H4 (cell line): ENCODE measurements around the gene SSX2. TPM values are rescaled to one million over a fixed set of nuclear protein-coding genes. Genes with fewer than 3 reads are reported as not detected.
"Not testable (repeated sequence)": the region's sequence is repeated elsewhere in the genome, so short reads cannot be mapped to it uniquely, and the experiment has no call there.

ENCODE experiments used
- DNase-seq: peaks from one replicate; pipeline ENCODE4 v3.0.0-alpha.2; 2015; ENCODE audit warnings: low spot score
- total RNA-seq: library from RNA; depleted of rRNA; stranded (reverse); fragments of >200 nt; shearing (Covaris generic); gene quantifications from 2 replicates; pipeline ENCODE4 v1.2.3, GENCODE V29; 2014; rRNA removed

Gene SSX2
- total RNA-seq = not detected in 2 replicates

- DNase-seq = not testable (repeated sequence)
Measured at GRCh38 chrX:52707078-52707477, at the start of gene SSX2. Gene SSX2, minus strand, starts transcription at chrX:52707178. Its CDS starts 1,429 bp downstream, at chrX:52705749.

DNA sequence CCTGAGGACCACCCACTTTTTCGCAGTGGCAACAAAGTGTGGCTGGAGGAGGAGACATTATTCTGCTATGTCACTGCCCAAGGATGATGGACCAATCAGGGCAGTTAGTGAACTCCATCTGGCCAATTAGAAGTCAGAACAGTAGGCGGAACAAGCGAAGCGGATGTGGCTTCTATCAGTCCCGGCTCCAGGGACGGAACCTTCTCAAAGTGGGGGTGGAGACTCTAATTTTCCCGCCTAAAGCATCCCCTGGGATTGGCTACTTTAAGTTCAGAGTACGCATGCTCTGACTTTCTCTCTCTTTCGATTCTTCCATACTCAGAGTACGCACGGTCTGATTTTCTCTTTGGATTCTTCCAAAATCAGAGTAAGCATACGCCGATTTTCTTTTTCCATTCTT is 44.0 kb upstream of the SSX2 start, which contains the start of gene SSX2B:
Gene SSX2B (plus strand): TSS at position 301 of the 400 bp plus-strand sequence. CDS start 1,429 bp downstream, outside the sequence.
- DNase-seq = not testable (repeated sequence)

DNA sequence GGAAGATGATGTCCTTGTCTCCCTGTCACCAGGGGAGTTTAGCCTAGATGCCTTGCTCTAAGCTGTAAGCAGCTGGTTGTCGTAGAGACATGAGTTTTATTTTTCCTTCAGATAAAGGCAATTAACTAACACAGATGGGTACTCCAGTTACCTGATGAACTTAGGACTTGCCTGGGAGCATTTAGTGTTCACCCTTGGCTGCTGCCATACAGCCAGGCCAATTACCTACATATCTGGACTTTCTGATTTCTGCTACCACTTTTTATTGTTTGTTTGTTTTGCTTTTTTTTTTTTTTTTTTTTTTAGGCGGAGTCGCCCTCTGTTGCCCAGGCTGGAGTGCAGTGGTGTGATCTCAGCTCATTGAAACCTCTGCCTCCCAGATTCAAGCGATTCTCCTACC is 14.9 kb downstream of the SSX2 start:
- DNase-seq = not testable (repeated sequence)

- not testable (repeated sequence) for DNase-seq
Measured at GRCh38 chrX:52662218-52662617, 44.8 kb downstream of the SSX2 start.

DNA sequence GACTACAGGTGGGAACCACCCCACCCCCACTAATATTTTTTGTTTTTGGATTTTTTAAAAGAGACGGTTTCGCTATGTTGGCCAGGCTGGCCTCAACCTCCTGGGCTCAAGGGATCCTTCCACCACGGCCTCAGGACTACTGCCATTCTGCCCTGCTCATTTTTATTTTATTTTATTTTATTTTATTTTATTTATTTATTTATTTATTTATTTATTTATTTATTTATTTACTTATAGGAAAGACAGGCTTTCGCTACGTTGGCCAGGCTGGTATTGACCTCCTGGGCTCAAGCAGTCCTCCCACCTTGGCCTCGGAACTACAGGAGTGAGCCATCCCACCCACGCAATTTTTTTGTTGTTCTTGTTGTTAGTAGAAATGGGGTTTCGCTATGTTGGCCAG is 51.5 kb downstream of the SSX2 start:
- DNase-seq = not testable (repeated sequence)

- not testable (repeated sequence) for DNase-seq
Measured at GRCh38 chrX:52654800-52655199, 52.2 kb downstream of the SSX2 start, which contains the start of gene SSX7. Gene SSX7, minus strand, starts transcription at chrX:52654900. Its CDS starts 1,428 bp downstream, at chrX:52653472.

DNA sequence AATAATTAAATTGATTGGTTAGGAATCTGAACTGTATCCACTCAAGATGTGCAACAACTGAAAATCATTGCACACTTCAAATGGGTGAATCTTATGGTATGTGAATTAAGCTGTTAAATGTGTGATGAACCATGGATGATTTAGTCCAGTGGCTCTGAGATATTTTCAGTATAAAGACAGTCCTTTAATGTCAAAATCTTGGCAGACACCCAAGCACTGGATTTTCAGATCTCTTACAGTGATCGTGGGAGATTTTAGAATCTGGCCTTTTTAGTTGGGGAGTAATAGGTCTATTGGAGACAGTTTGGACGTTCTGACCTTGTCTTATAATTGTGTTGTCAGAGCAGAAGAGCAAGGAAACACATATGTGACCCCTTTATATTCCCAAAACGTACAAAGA is 56.3 kb downstream of the SSX2 start:
- DNase-seq = not testable (repeated sequence)

DNA sequence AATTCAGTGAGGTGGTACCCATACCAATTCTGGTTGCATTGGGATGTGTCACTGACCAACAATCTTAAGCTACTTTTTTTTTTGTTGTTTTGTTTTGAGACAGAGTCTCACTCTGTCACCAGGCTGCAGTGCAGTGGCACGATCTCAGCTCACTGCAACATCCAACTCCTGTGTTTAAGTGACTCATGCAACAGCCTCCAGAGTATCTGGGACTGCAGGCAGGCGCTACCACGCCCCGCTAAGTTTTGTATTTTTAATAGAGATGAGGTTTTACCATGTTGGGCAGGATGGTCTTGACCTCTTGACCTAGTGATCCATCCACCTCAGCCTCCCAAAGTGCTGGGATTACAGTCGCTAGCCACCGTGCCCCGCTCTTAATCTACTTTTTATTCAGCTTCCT is 58.0 kb downstream of the SSX2 start:
- DNase-seq = peak; percentile 7

Other genes with a start within 250 kb of the SSX2 start
- gene XAGE1A, start 211.4 kb downstream of the SSX2 start, total RNA-seq = not detected in 2 replicates
- not detected in 2 replicates for gene XAGE1B, start 190.1 kb downstream of the SSX2 start, total RNA-seq
- not detected in 2 replicates for gene SSX7, start 52.3 kb downstream of the SSX2 start, total RNA-seq
- gene SSX2B, start 44.1 kb upstream of the SSX2 start, total RNA-seq = 2.3 and 2.7 TPM in 2 replicates
- gene SPANXN5, start 90.2 kb upstream of the SSX2 start, total RNA-seq = not detected in 2 replicates
- gene XAGE5, start 104.1 kb upstream of the SSX2 start, total RNA-seq = not detected in 2 replicates
- gene XAGE3, start 160.9 kb upstream of the SSX2 start, total RNA-seq = 3.9 TPM in 1 of 2 replicates, not detected in the other
- 0.66 and 5.8 TPM in 2 replicates for gene FAM156B, start 190.2 kb upstream of the SSX2 start, total RNA-seq